Activated T-cell treated with anti-CD3 and anti-CD28 coated beads, Interleukin-2, amount 50 U/mL, for 24 hours (primary cell): ENCODE results near the gene TXN2.

Experiments used
- DNase-seq: peaks from one replicate; pipeline ENCODE4 v3.0.0-alpha.2; 2020
- H3K27ac Mint-ChIP-seq: 2 replicates; pipeline ENCODE4 v1.8.0; 2020; ENCODE audit warnings: mild to moderate bottlenecking, mixed read lengths
- H3K27me3 Mint-ChIP-seq: 2 replicates; pipeline ENCODE4 v1.8.0; 2020; ENCODE audit warnings: mixed read lengths
- H3K36me3 Mint-ChIP-seq: 2 replicates; pipeline ENCODE4 v1.8.0; 2020; ENCODE audit warnings: low read depth, mixed read lengths
- H3K4me1 Mint-ChIP-seq: 2 replicates; pipeline ENCODE4 v1.8.0; 2020; ENCODE audit warnings: low read depth, mixed read lengths
- H3K4me3 Mint-ChIP-seq: 2 replicates; pipeline ENCODE4 v1.8.0; 2020; ENCODE audit warnings: mild to moderate bottlenecking, moderate library complexity, mixed read lengths
- H3K9me3 Mint-ChIP-seq: 2 replicates; pipeline ENCODE4 v1.8.0; 2020; ENCODE audit warnings: mixed read lengths

TXN2 gene

GRCh38 chr22:36469094-36469710 is 12.2 kb downstream of the TXN2 start:
- Mint-ChIP-seq H3K27me3 (no peaks in the 10 kb centered on the region), H3K4me1 (peaks cover 33% of the 10 kb centered on the region), H3K4me3 (no peak overlapping the region), H3K27ac (no peak overlapping the region), H3K9me3 (no peaks in the 10 kb centered on the region), H3K36me3 (peaks cover 85% of the 10 kb centered on the region)
- no peak for DNase-seq

DNA sequence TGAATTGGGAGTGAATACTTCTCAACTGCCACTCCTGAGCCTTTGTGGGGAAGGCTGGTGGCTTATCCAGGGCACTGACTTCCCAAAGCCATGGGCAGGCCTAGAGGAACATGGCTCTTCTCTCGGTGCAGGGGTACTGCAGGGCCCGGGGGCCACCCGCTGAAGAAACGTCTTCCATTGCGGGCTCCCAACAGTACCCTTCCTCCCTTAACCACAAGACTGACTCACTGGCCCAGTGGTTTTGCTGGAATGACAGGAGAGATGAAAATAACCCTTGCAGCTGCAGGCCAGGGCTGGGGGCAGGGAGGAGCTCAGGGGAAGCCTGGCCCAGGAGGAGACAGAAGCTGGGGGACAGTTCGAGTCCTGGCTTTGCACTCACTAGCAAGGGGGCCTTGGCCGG is 13.5 kb downstream of the TXN2 start:
- no peak overlapping the region for H3K4me3 Mint-ChIP-seq
- peaks cover 33% of the 10 kb centered on the region for H3K4me1 Mint-ChIP-seq
- DNase-seq: no peak
- H3K27ac Mint-ChIP-seq: peak overlapping the region; percentile 71
- H3K36me3 Mint-ChIP-seq: peaks cover 72% of the 10 kb centered on the region
- no peaks in the 10 kb centered on the region for H3K27me3 Mint-ChIP-seq
- no peaks in the 10 kb centered on the region for H3K9me3 Mint-ChIP-seq

GRCh38 chr22:36467042-36467810 is 14.2 kb downstream of the TXN2 start:
- H3K27me3 Mint-ChIP-seq: no peaks in the 10 kb centered on the region
- no peak overlapping the region for H3K4me3 Mint-ChIP-seq
- no peaks in the 10 kb centered on the region for H3K9me3 Mint-ChIP-seq
- peaks cover 65% of the 10 kb centered on the region for H3K36me3 Mint-ChIP-seq
- no peak for DNase-seq
- peaks cover 33% of the 10 kb centered on the region for H3K4me1 Mint-ChIP-seq
- H3K27ac Mint-ChIP-seq: peak overlapping the region; percentile 75

- Mint-ChIP-seq H3K4me3 (no peak overlapping the region), H3K36me3 (peaks cover 55% of the 10 kb centered on the region)
Observed at GRCh38 chr22:36466258-36466657, 15.2 kb downstream of the TXN2 start.

DNA sequence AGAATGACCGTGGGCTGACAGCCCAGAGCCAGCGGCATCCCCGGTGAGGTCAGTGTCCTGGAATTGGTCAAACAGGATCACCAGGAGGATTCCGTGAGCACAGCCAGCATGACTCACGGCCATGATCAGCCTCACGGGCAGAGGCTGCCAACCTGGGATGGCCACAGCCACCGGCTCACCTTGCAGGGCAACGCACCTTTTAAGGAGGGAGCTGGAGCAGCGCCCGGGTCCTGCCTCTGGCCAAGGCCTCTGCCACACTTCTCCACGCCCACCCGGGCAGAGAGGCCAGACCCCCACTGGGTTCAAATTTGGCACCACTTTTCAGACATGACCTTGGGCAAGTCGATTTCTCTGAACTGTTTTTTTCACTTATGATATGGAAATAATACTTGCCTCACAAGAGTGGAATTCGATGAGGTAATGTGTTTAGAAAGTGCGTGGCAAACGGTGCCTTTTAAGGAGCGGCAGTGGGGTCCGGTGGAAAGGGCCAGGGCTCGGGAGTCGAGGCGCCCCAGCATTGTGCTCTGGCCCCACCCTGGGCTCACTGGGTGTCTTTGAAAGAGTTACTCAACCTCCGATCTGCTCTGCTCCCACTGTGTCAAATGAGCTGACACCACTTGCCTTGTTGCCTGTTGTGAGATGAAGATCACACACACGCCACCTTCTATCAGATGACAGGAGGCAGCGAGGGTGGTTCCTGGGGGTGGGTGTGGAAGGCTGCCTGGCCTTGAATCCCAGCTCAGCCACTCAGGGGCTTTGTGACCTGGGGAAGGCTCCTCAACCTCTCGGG is 16.0 kb downstream of the TXN2 start:
- peaks cover 30% of the 10 kb centered on the region for H3K4me1 Mint-ChIP-seq
- peak overlapping the region; percentile 82 for H3K27ac Mint-ChIP-seq
- no peaks in the 10 kb centered on the region for H3K27me3 Mint-ChIP-seq
- H3K36me3 Mint-ChIP-seq: peaks cover 48% of the 10 kb centered on the region
- DNase-seq: no peak
- H3K9me3 Mint-ChIP-seq: no peaks in the 10 kb centered on the region
- no peak overlapping the region for H3K4me3 Mint-ChIP-seq

More at GRCh38 chr22:36466258-36466657, 15.2 kb downstream of the TXN2 start:
- DNase-seq: no peak
- no peaks in the 10 kb centered on the region for H3K9me3 Mint-ChIP-seq
- no peak overlapping the region for H3K27ac Mint-ChIP-seq
- no peaks in the 10 kb centered on the region for H3K27me3 Mint-ChIP-seq
- H3K4me1 Mint-ChIP-seq: peaks cover 33% of the 10 kb centered on the region

GRCh38 chr22:36464715-36465231 is 16.7 kb downstream of the TXN2 start:
- Mint-ChIP-seq H3K36me3 (peaks cover 41% of the 10 kb centered on the region), H3K27ac (no peak overlapping the region), H3K4me3 (no peak overlapping the region), H3K9me3 (no peaks in the 10 kb centered on the region), H3K27me3 (no peaks in the 10 kb centered on the region), H3K4me1 (peaks cover 24% of the 10 kb centered on the region)
- no peak for DNase-seq

DNA sequence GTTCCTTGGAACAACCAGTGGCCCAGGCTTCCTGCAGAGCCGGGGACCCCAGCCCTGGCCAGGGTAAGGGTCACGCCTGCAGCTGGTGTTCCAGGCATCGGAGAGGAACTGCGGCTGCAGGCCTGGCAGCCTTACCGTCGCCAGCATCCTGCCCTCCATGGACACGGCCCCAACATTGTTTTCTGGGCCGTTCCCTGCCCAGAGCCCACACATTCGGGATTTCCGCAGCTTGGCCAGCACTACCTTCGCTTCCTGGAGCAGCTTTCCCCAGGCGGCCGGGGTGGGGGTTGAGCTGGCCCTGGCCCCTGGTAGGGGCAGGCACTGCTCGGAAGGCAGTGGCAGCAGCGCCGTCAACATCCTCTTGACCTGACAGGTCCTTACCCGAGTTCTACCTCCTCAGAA is 17.7 kb downstream of the TXN2 start:
- Mint-ChIP-seq H3K27ac (no peak overlapping the region), H3K27me3 (no peaks in the 10 kb centered on the region), H3K36me3 (peaks cover 35% of the 10 kb centered on the region), H3K9me3 (no peaks in the 10 kb centered on the region), H3K4me3 (no peak overlapping the region), H3K4me1 (peaks cover 23% of the 10 kb centered on the region)
- no peak for DNase-seq

- Mint-ChIP-seq H3K27me3 (no peaks in the 10 kb centered on the region), H3K9me3 (no peaks in the 10 kb centered on the region), H3K4me3 (no peak overlapping the region), H3K36me3 (peaks cover 17% of the 10 kb centered on the region), H3K4me1 (peaks cover 6% of the 10 kb centered on the region), H3K27ac (no peak overlapping the region)
- no peak for DNase-seq
Observed at GRCh38 chr22:36461665-36462649, 19.5 kb downstream of the TXN2 start.

DNA sequence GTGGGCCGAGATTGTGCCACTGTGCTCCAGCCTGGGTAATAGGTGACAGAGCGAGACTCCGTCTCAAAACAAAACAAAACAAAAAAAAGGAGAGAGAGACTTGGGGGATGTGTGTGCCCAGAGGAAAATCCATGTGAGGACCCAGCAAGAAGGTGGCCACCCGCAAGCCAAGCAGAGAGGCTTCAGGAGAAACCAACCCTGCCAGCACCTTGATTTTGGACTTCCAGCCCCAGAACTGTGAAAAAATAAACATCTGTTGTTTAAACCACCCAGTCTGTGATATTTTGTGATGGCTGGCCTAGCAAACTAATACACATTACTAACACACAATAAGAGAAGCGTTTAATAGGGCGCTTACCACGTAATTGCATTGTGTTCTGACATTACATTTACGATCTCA is 21.2 kb downstream of the TXN2 start:
- Mint-ChIP-seq H3K27me3 (no peaks in the 10 kb centered on the region), H3K4me1 (peaks cover 10% of the 10 kb centered on the region), H3K36me3 (peaks cover under 1% of the 10 kb centered on the region), H3K4me3 (no peak overlapping the region), H3K27ac (no peak overlapping the region), H3K9me3 (no peaks in the 10 kb centered on the region)
- DNase-seq: no peak

DNA sequence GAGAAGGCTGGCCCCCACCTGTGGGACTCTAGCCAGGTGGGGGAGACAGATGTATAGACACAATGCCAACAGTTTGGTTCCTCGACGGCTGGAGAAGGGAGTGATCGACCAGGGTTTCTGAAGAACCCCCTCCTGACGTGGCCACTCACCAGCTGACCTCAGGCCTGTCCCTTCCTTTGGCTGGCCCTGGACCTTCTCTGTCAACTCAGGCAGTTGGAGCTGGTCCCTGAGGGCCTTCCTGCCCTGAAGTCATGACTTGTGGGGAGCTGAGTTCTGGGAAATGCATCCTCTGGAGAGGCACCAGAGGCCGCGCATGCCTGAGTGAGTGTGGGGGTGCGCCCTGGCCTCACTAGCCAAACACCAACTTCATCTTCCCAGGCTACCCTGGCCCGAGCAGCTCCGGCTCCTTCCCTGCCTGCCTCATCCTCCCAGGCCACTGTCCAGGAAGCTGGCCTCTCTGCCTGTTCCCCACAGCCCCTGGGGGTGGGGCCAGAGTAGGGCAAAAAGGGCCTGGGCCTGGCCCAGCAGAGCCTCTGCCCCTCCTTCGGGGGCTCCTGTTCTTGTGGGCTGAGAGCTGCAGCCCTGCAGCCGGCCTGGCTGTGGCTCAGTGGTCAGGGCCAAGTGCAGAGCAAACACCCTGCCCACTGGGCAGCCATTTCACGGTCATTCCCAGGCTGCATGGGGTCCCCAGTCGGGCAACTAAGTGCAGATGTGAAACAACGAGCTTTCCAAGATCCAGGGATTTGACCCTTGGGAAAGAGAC is 23.6 kb downstream of the TXN2 start:
- Mint-ChIP-seq H3K4me3 (no peak overlapping the region), H3K27me3 (no peaks in the 10 kb centered on the region), H3K36me3 (no peaks in the 10 kb centered on the region), H3K9me3 (no peaks in the 10 kb centered on the region), H3K27ac (no peak overlapping the region), H3K4me1 (peaks cover 21% of the 10 kb centered on the region)
- no peak for DNase-seq

DNA sequence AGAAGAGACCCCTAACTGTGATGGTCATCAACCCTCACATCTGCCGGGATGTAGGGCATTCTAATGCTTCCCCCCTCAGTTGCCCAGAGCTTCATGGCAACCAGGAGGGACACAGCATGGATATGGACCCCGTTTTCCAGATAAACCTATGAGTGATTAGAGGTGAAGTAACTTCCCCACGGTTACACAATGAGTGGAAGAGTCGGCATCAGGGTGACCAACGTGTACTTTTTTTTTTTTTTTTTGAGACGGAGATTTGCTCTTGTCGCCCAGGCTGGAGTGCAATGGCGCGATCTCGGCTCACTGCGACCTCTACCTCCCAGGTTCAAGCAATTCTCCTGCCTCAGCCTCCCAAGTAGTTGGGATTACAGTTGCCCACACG is 25.0 kb downstream of the TXN2 start:
- Mint-ChIP-seq H3K4me1 (peaks cover 35% of the 10 kb centered on the region), H3K4me3 (no peak overlapping the region), H3K27ac (no peak overlapping the region), H3K9me3 (no peaks in the 10 kb centered on the region), H3K36me3 (no peaks in the 10 kb centered on the region), H3K27me3 (no peaks in the 10 kb centered on the region)
- no peak for DNase-seq

DNA sequence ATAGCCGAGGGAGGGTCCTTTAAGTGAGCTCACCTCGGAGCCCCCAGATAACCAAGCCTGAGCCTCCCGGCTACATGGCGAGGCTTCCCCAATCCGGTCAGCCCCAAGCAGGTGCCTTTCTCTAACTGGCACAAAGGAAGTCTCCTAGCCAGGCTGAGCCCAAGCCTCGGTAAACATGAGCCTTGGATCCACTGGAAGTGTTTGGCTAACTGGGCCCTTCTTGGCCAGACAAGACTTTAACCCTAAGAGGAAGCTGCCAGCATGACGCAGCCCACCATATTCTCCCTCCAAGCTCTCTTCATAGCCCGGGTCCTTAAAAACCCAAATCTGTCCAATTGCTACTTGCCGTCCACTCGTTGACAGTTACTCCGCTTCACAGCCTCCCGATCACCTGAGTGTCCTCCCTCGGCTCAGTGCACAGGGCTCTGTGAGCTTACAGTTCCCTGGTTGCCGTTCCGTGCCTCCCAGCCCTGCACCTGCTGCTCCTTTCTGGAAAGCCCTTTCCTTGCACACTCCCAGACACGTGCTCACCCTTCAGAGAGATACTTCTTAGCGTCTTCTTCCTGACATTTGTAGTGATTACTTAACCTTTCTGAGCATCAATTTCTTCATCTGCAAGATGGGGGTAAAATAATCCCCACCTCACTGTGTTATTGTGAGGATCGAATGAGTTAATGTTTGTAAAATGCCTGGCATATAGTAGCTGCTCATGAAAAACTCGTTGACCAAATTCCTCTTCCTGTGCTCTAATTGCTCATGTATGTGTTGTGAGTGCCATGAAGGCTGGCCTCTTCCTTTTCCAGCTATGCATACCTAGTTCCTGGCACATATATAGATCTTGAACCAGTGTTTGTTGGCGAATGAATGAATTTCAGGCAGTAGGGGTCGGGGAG is 25.6 kb downstream of the TXN2 start:
- H3K4me1 Mint-ChIP-seq: peaks cover 41% of the 10 kb centered on the region
- no peaks in the 10 kb centered on the region for H3K9me3 Mint-ChIP-seq
- peak overlapping the region; percentile 74 for H3K4me3 Mint-ChIP-seq
- H3K27ac Mint-ChIP-seq: peak overlapping the region; percentile 23
- H3K36me3 Mint-ChIP-seq: no peaks in the 10 kb centered on the region
- H3K27me3 Mint-ChIP-seq: no peaks in the 10 kb centered on the region
- no peak for DNase-seq
